Hematopoietic multipotent progenitor cell treated with erythropoietin and hydrocortisone succinate and interleukin-3 and kit ligand, for 6 days (in vitro differentiated cells): ENCODE measurements around the gene HTT.
A peak's percentile ranks its signal among the peaks of the same experiment; 100 is the strongest.
"Not testable (repeated sequence)": the region's sequence is repeated elsewhere in the genome, so short reads cannot be mapped to it uniquely, and the experiment has no call there.

Experiments
- DNase-seq: peaks from one replicate; pipeline ENCODE4 v3.0.0-alpha.2; 2015

The HTT gene

DNA sequence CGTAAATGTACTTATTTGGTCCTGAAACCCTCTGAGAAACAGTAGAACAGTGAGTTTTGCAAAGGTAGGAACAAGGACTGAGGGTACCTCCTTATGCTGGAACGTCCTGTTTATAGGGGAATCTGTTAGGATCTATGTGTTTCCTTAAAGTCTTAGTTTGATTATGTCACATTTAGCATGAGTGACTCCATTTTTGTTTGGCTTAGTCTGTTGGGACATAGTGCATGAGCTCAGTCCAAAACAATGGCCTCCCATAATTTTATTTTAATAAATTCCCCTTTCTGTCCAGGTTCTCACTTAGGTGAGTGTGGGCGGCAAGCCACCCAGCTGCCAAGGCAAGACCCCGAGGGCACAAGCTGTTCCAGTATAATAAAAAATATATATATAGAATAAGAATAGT lies 27.9 kb upstream of the HTT start:
- no peak for DNase-seq

DNA sequence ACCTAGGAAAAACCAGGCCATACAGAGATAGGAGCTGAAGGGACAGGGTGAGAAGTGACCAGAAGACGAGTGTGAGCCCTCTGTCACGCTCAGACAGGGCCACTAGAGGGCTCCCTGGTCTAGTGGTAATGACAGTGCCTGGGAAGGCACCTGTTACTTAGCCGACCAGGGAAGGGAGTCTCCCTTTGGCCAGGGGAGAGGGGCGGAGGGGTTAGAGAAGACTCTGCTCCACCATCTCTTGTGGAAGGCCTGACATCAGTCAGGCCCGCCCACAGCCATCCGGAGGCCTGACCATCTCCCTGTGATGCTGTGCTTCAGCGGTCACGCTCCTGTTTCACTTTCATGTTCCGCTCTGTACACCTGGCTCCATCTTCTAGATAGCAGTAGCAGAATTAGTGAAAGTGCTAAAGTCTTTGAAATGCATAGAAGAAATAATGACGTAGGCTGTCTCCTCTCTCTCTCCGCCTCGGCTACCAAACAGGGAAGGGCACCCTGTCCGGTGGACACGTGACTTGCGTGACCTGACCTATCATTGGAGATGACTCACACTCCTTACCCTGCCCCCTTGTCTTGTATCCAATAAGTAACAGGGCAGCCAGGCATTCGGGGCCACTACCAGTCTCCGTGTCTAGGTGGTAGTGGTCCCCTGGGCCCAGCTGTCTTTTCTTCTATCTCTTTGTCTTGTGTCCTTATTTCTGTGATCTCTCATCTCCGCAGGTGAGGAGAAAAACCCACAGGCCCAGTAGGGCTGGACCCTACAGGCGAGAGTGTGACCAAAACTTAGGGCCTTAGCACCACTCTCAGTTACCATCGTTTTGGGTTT lies 26.8 kb upstream of the HTT start:
- peak; percentile 84 for DNase-seq

- not testable (repeated sequence) for DNase-seq
Observed at GRCh38 chr4:3051141-3051897, 23.2 kb upstream of the HTT start.

DNA sequence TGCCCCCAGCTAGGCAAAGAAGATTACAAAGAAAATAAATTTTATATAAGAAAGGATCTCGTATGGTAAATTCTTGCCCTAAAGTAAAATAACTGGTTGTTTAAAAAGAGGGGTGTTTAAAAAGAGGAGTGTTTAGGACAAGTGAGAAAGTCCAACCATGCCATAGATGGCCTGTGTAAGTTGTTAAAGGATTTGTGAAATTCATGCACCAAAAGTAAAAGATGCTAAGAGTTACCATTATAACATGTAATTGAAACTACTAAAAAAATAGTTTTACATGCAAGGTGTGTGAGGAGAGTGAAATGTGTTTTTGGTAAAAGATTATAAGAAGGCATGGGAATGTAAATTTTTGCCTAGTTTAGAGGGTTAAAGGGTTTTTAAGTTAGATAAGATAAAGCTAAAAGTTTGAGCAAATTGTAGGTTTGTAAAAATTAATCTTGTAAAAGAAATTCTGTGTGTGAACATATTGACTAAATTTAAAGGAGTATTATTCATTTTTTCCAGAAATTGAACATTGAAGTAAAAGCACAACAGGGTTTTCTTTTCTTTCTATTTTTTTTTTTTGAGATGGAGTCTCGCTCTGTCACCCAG lies 20.2 kb upstream of the HTT start:
- no peak for DNase-seq

DNA sequence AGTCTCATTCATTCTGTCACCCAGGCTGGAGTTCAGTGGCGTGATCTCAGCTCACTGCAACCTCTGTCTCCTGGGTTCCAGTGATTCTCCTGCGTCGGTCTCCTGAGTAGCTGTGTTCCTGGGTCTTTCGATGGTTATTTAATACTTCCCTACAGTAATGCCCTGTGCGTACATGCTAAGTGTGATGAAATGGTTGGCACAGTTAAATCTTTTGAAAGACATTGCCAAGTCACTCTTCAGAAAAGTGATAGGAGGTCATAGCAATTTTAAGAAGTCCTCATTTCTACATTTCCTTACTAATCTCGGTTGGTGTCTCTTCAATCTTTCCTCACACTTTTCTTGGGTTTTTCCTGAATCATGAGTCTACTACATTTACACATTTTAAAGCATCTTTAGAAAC lies 14.5 kb upstream of the HTT start:
- no peak for DNase-seq

GRCh38 chr4:3060946-3061345 lies 13.5 kb upstream of the HTT start:
- DNase-seq = no peak

DNA sequence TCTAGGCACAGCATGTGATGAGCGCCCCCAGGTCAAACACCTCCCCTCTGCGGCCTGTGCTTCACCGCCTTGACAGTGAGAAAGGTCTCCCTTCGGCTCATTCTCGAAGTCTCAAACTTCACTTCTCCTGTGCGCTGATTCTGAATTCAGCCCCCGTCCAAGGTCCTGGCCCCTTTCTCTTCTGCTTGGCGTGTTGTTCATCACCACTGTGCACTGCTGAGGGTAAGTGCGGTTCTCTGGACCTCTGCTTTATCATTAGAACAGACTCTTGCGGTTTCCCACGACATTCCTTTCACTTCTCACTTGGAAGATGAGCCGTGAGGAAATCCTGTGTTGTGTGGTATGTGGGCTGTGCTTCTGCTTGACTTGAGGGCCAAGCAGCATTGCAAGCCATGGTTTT lies 12.0 kb upstream of the HTT start:
- no peak for DNase-seq

DNA sequence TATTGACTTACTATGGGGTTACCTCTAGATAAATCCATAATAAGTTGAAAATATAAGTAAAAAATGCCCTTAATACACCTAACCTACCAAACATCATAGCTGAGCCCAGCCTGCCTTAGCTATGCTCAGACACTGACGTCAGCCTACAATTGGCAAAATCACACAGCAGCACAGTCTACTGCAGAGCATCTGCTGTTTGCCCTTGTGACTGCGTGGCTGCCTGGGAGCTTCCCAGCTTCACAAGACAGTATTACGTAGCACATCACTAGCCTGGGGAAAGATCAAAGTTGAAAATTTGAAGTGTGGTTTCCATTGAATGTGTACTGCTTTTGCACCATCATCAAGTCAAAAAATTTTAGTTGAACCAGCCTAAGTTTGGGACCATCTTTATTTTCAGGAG lies 8.9 kb upstream of the HTT start:
- no peak for DNase-seq

DNA sequence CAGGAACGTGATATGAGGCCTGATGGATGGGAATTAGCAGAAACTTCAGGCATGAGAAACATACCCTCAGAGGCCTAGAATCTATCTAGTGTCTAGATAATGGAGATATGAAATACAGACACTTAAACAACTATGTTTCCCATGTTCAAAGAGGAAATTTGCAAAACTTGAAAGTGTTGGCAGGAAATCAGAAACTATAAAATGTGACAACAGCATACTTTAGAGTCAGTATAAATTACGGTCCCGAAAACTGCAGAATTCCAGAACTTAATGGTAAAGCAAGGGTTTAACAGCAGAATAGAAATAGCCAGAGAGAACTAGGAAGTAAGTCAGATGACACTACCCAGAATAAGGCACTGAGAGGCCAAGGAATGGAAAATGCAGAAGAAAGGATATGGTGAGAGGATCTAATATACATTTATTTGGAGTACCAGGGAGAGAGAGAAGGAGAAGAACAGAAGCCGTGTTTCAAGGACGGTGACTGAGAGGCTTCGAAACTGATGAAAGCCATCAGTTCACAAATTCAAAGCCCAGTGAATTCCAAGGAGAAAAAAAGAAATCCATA lies 7.6 kb upstream of the HTT start:
- no peak for DNase-seq

DNA sequence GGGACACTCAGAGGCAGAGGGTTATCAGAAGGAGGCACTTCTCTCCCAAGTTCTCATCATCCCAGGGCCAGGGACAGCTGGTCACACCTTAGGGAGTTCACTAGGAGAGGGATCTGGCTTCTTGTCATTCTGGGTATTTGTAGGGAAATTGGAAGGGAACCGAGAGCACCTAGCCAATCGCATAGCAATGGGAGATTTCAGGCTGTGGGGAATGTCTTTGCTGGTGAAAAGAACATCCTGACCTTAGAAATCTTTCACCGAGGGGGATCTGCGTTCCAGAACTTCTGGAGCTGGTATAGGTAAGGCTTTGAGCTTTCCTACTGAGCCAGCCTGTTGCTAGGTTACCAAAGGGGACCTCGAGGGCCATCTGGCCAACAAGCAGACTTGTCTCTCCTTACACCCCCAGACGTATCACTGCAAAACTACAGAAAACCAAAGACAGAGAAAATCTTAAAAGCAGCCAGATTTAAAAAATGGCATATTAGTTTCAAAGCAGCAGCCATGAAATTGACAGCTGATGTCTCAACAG lies 6.9 kb upstream of the HTT start:
- DNase-seq = no peak

GRCh38 chr4:3069661-3070199 lies 4.8 kb upstream of the HTT start:
- DNase-seq = no peak

DNA sequence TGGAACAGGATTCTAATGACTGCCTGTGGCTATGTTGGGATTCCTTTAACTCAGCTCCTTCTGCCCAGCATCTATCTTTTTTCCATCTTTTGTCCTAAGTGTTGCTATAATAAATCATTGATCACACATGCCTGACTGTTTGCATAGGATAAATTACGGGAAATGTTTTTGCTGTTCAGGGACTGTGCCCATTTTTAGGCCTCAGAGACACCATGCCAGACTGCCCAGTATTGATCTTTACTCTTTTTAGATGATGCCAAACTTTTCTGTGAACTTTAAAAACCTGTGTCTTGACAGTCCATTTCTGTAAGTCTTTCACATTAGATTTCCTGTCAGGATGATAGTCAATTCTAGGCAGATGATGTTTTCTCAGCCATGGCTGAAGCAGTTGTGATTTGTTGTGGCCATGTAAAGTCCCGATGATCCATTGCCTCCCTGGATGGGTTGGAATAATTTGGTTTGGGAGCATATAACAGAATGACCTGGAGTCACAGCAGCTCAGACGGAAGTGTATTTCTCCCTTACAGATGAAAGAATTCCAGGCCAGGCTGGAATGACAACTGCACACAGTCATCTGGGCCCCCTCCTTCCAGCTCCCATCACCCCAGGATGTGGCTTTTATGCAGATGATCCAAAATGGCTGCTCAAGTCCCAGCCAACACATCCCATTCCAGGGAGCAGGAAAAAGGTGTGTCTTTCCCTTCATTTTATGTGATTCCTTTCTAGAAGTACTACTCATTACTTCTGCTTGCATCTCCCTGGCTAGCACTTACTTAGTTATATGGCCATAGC lies 3.6 kb upstream of the HTT start:
- no peak for DNase-seq

DNA sequence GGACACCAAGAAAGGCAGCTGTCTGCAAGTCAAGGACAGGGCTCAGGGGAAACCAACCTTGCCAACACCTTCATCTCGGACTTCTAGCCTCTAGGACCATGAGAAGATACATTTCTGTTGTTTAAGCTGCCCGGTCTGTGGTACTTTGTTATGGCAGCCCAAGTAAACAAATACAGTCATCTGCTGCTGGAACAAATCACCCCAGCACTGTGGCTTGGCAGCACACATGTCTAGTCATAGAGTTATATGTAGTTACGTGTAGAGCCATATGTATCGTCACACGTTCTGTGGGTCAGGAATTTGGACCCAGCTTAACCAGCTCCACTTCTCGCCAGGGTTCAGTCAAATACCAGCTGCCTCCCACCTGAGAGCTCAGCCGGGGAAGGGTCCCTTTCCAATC lies 2.7 kb upstream of the HTT start:
- no peak for DNase-seq

- DNase-seq = no peak
Observed at GRCh38 chr4:3073158-3074077, 1.1 kb upstream of the HTT start.

DNA sequence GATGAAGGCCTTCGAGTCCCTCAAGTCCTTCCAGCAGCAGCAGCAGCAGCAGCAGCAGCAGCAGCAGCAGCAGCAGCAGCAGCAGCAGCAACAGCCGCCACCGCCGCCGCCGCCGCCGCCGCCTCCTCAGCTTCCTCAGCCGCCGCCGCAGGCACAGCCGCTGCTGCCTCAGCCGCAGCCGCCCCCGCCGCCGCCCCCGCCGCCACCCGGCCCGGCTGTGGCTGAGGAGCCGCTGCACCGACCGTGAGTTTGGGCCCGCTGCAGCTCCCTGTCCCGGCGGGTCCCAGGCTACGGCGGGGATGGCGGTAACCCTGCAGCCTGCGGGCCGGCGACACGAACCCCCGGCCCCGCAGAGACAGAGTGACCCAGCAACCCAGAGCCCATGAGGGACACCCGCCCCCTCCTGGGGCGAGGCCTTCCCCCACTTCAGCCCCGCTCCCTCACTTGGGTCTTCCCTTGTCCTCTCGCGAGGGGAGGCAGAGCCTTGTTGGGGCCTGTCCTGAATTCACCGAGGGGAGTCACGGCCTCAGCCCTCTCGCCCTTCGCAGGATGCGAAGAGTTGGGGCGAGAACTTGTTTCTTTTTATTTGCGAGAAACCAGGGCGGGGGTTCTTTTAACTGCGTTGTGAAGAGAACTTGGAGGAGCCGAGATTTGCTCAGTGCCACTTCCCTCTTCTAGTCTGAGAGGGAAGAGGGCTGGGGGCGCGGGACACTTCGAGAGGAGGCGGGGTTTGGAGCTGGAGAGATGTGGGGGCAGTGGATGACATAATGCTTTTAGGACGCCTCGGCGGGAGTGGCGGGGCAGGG lies 568 bp downstream of the HTT start:
- DNase-seq = peak; percentile 78

GRCh38 chr4:3075652-3075981 lies 1.1 kb downstream of the HTT start:
- no peak for DNase-seq

GRCh38 chr4:3077796-3078195 lies 3.3 kb downstream of the HTT start:
- DNase-seq = no peak

GRCh38 chr4:3079694-3080123 lies 5.2 kb downstream of the HTT start:
- peak; percentile 97 for DNase-seq

DNA sequence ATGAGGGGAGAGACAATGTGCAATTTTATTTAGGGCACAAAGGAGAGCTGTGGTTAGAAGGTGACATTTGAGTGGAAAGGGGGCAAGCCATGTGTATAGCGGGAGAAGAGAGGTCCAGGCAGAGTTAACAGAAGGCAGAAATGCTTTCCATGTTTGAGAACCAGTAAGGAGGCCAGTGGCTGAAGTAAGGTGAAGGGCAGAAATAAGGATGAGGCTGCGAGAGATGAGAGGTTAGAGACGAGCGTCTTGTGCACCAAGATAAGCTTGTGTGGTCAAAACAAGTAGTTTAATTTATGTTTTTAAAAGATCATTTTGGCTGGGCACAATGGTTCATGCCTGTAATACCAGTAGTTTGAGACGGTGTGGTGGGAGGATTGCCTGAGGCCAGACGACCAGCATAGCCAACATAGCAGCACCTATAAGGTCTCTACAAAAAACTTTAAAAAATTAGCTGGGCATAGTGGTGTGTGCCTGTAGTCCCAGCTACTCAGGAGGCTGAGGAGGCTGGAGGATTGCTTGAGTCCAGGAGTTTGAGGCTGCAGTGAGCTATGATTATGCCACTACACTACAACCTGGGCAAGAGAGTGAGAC lies 8.5 kb downstream of the HTT start:
- peak; percentile 86 for DNase-seq

DNA sequence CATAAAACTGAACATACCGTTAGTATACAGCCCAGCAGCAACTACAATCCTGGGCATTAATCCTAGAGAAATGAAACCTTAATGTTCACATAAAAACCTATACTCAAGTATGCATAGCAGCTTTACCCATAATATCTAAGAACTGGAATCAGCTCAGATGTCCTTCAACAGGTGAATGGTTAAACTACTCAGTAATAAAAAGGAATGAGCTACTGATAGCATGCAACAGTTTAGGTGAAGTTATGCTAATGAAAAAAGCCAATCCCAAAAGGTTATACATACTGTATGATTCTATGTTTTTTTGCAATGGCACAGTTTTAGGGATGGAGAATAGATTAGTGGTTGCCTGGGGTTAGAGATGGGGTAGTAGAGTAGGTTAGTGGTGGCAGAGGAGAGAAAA lies 9.3 kb downstream of the HTT start:
- DNase-seq = no peak
